IPS-NIHi11 (cell line): Measurements from ENCODE around the gene NAB2.
"Not testable (repeated sequence)": the region's sequence is repeated elsewhere in the genome, so short reads cannot be mapped to it uniquely, and the experiment has no call there.

Experiments
- DNase-seq: peaks from one replicate; pipeline ENCODE4 v3.0.0; 2012; ENCODE audit warnings: mixed read lengths, low spot score

NAB2 gene

DNA sequence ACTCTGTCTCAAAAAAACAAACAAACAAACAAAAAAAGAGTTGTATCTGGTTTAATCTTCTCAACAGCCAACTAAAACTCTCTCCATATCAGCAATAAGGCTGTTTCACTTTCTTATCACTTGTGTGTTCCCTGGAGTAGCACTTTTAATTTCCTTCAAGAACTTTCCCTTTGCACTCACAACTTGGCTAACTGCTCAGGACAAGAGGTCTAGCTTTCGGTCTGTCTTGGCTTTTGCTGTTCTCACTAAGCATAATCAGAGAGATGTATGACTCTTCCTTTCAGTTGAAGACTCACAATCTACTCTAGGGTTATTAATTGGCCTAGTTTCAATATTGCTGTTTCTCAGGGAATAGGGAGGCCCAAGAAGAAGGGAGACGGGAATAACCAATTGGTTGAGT is 22.7 kb upstream of the NAB2 start:
- DNase-seq: no peak

DNA sequence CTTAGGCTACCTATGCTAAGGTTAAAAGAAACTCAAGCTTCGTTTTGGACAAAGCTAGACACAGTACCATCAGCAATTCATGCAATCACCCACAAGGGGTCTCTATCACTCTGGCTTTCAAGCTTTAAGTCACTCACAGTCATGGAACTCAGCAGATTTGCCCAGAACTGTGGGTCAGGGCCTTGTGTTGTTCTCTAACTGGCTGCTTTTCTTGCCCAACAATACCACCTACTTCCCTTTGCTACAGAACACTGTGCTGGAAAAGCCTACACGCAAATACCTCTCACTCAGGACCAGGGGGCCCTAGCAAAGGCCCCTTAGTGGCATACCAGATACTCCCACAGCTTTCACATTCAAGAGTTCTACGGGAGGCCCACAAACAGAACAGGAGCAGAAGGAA is 19.4 kb upstream of the NAB2 start:
- DNase-seq: peak; percentile 72

- no peak for DNase-seq
These were observed 16.3 kb upstream of the NAB2 start for GRCh38 chr12:57072661-57073060.

DNA sequence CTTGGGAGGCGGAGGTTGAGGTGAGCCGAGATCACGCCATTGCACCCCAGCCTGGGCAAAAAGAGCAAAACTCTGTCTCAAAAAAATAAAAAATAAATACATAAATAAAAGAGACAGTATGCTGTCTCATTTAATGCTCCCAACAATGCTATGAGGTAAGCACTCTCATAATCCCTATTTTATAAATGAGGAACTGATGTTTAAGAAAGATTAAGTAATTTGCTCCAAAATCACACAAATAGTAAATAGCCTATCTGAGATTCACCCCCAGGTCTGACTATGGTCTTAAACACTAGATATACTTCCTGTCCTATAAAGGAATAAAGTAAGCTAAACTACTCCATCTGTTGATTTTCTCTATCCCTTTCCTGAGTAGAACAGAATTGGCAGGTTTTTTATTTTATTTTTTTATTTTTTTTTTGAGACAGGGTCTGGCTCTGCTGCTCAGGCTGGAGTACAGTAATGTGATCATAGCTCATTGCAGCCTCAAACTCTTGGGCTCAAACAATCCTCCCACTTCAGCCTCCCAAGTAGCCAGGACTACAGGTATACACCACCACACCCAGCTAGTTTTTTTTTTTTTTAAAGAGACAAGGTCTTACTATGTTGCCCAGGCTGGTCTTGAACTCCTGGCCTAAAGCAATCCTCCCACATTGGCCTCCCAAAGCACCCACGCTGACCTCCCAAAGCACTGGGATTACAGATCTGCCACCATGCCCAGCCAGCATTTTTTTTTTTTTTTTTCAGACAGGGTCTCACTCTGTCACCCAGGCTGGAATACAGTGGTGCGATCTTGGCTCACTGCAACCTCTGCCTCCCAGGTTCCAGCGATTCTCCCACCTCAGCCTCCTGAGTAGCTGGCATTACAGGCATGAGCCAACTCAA is 15.1 kb upstream of the NAB2 start:
- DNase-seq: not testable (repeated sequence)

GRCh38 chr12:57078519-57079404 is 10.2 kb upstream of the NAB2 start, which contains the start of gene NEMP1:
Gene NEMP1, minus strand, starts transcription at chr12:57078791. Its CDS starts 46 bp downstream, at chr12:57078745.
- peak; percentile 97 for DNase-seq

DNA sequence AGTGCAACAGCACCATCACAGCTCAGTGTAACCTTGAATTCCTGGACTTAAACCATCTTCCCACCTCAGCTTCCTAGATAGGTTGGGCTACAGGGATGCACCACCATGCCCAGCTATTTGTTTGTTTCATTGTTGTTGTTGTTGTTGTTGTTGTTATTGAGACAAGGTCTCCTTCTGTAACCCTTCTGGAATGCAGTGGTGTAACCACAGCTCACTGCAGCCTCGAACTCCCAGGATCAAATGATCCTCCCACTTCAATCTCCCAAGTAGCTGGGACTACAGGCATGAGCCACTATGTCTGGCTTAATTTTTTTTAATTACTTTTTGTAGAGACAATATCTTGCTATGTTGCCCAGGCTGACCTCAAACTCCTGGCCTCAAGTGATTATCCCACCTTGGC is 9.1 kb upstream of the NAB2 start:
- DNase-seq: no peak

- DNase-seq: no peak
These were observed 8.1 kb upstream of the NAB2 start for GRCh38 chr12:57080855-57081254.

DNA sequence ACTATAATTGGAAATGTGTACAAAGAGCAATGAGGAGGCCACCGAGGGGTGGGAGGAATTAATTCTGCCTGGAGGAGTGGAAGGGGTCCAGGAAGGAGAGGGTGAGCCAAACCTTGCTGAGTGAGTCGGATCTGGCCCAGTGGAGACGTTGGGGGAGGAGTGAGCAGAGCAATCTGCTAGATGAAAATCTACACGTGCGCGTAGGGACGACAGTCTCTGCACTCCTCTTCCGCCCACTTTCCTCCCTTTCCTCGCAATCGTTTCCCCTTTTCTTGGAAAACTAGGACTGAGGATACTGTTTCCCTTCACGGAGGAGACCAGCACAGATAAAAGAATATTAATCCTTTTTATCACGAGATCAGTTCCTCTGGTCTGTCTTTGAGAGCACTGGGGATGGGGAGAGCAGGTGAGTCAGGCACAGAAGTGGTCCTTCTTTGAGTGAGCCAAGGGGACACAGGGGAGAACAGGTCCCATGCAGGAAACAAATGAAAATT is 2.9 kb upstream of the NAB2 start:
- DNase-seq: no peak

GRCh38 chr12:57086493-57087009 is 2.4 kb upstream of the NAB2 start:
- DNase-seq: peak; percentile 72

DNA sequence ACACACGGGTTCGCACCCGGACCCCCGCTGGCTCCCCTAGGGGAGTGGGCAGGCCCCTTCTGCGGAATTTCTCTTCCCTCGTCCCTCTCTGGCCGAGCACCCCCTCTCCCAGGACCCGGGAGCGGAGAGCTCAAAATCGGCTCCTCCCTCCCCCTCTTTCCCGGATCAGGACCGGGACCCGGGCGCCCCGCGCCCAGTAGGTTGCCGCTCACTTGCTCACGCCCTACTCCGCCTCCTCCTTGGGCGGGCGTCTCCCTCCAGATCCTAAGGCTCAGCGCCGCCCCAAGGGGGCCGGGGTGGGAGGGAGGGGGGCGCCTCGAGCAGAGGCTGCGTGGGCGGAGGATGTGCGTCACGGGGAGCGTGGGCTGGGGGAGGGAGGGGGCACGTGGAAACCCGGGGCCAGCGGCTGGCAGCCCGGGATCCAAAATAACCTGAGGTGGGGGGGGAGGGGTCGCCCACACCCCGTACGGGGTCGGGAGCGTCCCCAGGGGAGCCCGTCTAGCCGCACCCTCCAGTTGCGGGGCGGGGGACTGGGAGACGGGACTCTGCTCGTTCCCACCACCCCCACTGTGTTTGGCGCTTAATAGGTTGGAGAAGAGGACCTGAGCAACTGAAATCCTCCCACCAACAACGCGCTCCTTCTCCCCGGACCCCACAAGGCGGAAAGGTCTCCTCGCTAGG is 1.8 kb upstream of the NAB2 start:
- DNase-seq: peak; percentile 63

GRCh38 chr12:57087691-57088353 is 1.1 kb upstream of the NAB2 start:
- peak; percentile 76 for DNase-seq

DNA sequence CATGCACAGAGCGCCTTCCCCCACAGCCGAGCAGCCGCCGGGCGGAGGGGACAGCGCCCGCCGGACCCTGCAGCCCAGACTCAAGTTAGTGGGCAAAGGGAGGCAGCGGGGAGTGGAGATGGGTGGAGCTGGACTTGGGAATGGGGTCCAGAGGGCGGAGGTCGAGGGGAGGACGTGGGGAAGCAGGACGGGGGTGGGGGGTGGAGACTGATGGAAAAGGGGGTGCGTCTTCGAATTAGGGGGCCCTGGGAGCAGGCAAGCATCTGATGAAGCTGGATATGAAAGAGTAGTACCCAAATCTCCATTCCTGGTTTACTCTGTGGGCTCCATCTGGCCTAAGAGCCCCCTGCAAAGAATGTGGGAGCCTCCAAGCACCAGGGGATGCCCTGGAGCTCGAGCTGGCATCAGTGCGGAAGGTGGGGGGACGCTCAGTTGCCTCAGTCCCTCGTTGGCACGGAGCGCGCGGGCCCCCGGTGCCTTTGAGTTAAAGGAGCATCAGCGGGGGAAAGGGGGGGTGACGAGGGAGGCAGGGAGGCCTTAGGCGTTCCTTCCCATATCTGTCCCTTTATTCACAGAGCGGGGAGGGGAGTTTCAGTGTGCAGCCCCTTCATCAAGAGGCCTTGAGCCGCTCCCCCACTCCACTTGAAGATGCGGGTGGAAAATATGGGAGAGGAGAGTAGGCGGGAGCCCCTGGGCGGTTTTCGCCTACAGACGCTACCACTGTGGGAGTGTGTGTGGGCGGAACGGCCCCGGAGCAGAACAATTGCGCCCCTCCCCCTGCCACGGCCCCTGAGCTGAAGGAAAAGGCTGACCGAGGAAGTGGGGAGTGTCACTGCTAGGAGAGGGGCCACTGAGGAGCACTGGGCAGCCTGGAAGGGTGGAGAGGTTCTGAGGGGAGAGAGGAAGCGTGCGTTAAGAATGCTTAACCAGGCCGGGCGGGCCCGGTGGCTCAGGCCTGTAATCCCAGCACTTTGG is 644 bp downstream of the NAB2 start:
- no peak for DNase-seq

- DNase-seq: no peak
These were observed 1.6 kb downstream of the NAB2 start for GRCh38 chr12:57090490-57090889.

DNA sequence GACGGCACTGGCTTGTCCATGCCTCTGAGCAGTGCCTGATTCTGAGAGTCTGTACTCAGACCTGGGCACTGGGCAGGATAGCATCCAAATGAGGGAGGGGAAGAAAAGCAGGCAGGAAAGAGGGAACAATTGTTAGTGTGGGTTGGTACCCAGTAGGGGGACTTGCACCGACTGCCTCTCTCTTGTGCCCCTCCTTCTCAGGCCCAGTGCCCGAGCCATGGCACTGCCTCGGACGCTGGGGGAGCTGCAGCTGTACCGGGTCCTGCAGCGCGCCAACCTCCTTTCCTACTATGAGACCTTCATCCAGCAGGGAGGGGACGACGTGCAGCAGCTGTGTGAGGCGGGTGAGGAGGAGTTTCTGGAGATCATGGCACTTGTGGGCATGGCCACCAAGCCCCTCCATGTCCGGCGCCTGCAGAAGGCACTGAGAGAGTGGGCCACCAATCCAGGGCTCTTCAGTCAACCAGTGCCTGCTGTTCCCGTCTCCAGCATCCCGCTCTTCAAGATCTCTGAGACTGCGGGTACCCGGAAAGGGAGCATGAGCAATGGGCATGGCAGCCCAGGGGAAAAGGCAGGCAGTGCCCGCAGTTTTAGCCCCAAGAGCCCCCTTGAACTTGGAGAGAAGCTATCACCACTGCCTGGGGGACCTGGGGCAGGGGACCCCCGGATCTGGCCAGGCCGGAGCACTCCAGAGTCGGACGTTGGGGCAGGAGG is 2.2 kb downstream of the NAB2 start:
- no peak for DNase-seq

DNA sequence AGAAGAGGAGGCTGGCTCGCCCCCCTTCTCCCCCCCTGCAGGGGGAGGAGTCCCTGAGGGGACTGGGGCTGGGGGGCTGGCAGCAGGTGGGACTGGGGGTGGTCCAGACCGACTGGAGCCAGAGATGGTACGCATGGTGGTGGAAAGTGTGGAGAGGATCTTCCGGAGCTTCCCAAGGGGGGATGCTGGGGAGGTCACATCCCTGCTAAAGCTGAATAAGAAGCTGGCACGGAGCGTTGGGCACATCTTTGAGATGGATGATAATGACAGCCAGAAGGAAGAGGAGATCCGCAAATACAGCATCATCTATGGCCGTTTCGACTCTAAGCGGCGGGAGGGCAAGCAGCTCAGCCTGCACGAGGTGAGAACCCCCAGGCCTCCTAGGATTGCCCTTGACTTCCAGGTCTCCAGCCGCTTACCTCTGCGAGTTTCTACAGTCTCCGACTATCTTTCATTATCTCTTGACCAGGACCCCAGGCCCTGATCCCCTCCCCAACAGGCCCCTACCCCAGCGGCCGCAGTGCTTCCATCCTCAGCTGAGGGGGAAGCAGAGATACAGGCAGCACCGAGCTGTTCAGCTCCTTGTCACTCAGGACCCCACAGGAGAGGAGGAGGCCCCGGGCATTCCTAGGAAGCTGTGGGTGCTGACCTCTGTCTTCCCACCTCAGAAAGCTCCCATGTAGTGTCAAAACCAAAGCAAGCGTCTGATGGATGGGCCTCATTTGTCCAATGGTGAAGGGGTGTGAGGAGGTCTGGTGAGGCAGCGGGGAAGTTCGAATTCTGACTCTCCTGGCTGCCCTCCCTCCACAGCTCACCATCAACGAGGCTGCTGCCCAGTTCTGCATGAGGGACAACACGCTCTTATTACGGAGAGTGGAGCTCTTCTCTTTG is 3.0 kb downstream of the NAB2 start:
- no peak for DNase-seq

DNA sequence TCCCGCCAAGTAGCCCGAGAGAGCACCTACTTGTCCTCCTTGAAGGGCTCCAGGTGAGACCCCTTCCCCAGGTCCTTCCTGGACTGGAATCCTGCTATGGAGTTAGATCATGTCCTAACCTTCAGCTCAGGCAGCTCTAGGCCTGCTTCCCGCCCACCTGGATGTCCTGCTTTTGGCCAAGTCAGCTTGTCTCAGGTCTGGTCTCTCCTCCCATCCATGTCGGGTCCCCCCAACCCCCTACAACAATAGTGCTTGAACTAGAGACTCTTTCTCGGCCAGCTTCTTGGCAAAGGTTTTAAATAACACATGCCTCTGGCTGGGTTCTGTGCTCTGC is 3.6 kb downstream of the NAB2 start:
- DNase-seq: no peak

GRCh38 chr12:57092876-57093414 is 4.0 kb downstream of the NAB2 start:
- no peak for DNase-seq
